Stimulated activated effector memory CD8-positive, alpha-beta T cell treated with anti-CD3 and anti-CD28 coated beads, Interleukin-12 subunit alpha, Interleukin-12 subunit beta, amount 100 ng/mL, for 72 hours (primary cell): ENCODE results near the gene GPR107.

ENCODE experiments used
- ATAC-seq: fragments of 150-1000 bp; cut with Tn5 transposase; 2 replicates; pipeline ENCODE4 v1.10.0; 2021
- DNase-seq, 2 donors: peaks; one replicate each; pipeline ENCODE4 v3.0.0; 2021 to 2022; ENCODE audit warnings: low spot score in 2 of 2
- H3K27ac Mint-ChIP-seq: one replicate; pipeline ENCODE4 v1.8.0; 2022; ENCODE audit warnings: mild to moderate bottlenecking, mixed read lengths
- H3K36me3 Mint-ChIP-seq: one replicate; pipeline ENCODE4 v1.8.0; 2022; ENCODE audit warnings: mild to moderate bottlenecking, mixed read lengths
- H3K4me1 Mint-ChIP-seq: one replicate; pipeline ENCODE4 v1.8.0; 2022; ENCODE audit warnings: mixed read lengths
- H3K4me3 Mint-ChIP-seq: one replicate; pipeline ENCODE4 v1.8.0; 2022; ENCODE audit warnings: mild to moderate bottlenecking, mixed read lengths
- H3K9me3 Mint-ChIP-seq: one replicate; pipeline ENCODE4 v1.8.0; 2022; ENCODE audit warnings: mixed read lengths

GPR107 gene

GRCh38 chr9:130022566-130023143, 31.1 kb upstream of the GPR107 start:
- H3K4me1 Mint-ChIP-seq = peaks cover 85% of the 10 kb centered on the region
- ATAC-seq = no peak

GRCh38 chr9:130023144-130023787, 30.4 kb upstream of the GPR107 start:
- peaks cover 45% of the 10 kb centered on the region for H3K36me3 Mint-ChIP-seq
- H3K27ac Mint-ChIP-seq = peak overlapping the region; percentile 99
- H3K9me3 Mint-ChIP-seq = no peaks in the 10 kb centered on the region
- H3K4me1 Mint-ChIP-seq = peaks cover 85% of the 10 kb centered on the region
- peak overlapping the region; percentile 61 for H3K4me3 Mint-ChIP-seq
- ATAC-seq = peak; percentile 68
- DNase-seq = peak in 1 of 2 donors; percentile 56

More at GRCh38 chr9:130022566-130023143, 31.1 kb upstream of the GPR107 start:
- Mint-ChIP-seq H3K9me3 (no peaks in the 10 kb centered on the region), H3K4me3 (peak overlapping the region; percentile 61), H3K27ac (peak overlapping the region; percentile 99), H3K36me3 (peaks cover 39% of the 10 kb centered on the region)
- no peak for DNase-seq

GRCh38 chr9:130023994-130024596, 29.6 kb upstream of the GPR107 start:
- Mint-ChIP-seq H3K9me3 (no peaks in the 10 kb centered on the region), H3K4me3 (peak overlapping the region; percentile 61), H3K36me3 (peaks cover 52% of the 10 kb centered on the region), H3K27ac (peak overlapping the region; percentile 99), H3K4me1 (peaks cover 91% of the 10 kb centered on the region)
- peak in 1 of 2 donors; percentile 43 for DNase-seq
- no peak for ATAC-seq

- Mint-ChIP-seq H3K9me3 (no peaks in the 10 kb centered on the region), H3K36me3 (peaks cover 57% of the 10 kb centered on the region), H3K4me1 (peaks cover 91% of the 10 kb centered on the region), H3K4me3 (peak overlapping the region; percentile 61), H3K27ac (peak overlapping the region; percentile 99)
- DNase-seq = no peak
- no peak for ATAC-seq
Observed at GRCh38 chr9:130024597-130024994, 29.1 kb upstream of the GPR107 start.

GRCh38 chr9:130026583-130027340, 26.9 kb upstream of the GPR107 start:
- H3K4me1 Mint-ChIP-seq = peaks cover 92% of the 10 kb centered on the region
- H3K36me3 Mint-ChIP-seq = peaks cover 77% of the 10 kb centered on the region
- no peaks in the 10 kb centered on the region for H3K9me3 Mint-ChIP-seq
- ATAC-seq (peak; percentile 17), DNase-seq (no peak)
- H3K4me3 Mint-ChIP-seq = peak overlapping the region; percentile 99
- H3K27ac Mint-ChIP-seq = peak overlapping the region; percentile 99

GRCh38 chr9:130027533-130028365, 26.0 kb upstream of the GPR107 start:
- H3K9me3 Mint-ChIP-seq = no peaks in the 10 kb centered on the region
- ATAC-seq = no peak
- H3K4me3 Mint-ChIP-seq = peak overlapping the region; percentile 99
- no peak for DNase-seq
- H3K4me1 Mint-ChIP-seq = peaks cover 93% of the 10 kb centered on the region
- peak overlapping the region; percentile 99 for H3K27ac Mint-ChIP-seq
- peaks cover 87% of the 10 kb centered on the region for H3K36me3 Mint-ChIP-seq

GRCh38 chr9:130028493-130029222, 25.0 kb upstream of the GPR107 start:
- no peak for DNase-seq
- no peak for ATAC-seq
- peak overlapping the region; percentile 99 for H3K4me3 Mint-ChIP-seq
- H3K36me3 Mint-ChIP-seq = peaks cover 96% of the 10 kb centered on the region
- peak overlapping the region; percentile 99 for H3K27ac Mint-ChIP-seq
- peaks cover 90% of the 10 kb centered on the region for H3K4me1 Mint-ChIP-seq
- no peaks in the 10 kb centered on the region for H3K9me3 Mint-ChIP-seq

GRCh38 chr9:130029223-130029973, 24.3 kb upstream of the GPR107 start:
- H3K4me1 Mint-ChIP-seq = peaks cover 85% of the 10 kb centered on the region
- H3K4me3 Mint-ChIP-seq = peak overlapping the region; percentile 99
- H3K9me3 Mint-ChIP-seq = no peaks in the 10 kb centered on the region
- H3K36me3 Mint-ChIP-seq = peaks cover 97% of the 10 kb centered on the region
- H3K27ac Mint-ChIP-seq = peak overlapping the region; percentile 99
- no peak for DNase-seq
- peak; percentile 80 for ATAC-seq

GRCh38 chr9:130030651-130031127, 23.0 kb upstream of the GPR107 start:
- H3K36me3 Mint-ChIP-seq = peaks cover 98% of the 10 kb centered on the region

GRCh38 chr9:130034570-130034969, 19.1 kb upstream of the GPR107 start:
- Mint-ChIP-seq H3K4me3 (peak overlapping the region; percentile 99), H3K4me1 (peaks cover 76% of the 10 kb centered on the region), H3K27ac (peak overlapping the region; percentile 99), H3K36me3 (peaks cover 99% of the 10 kb centered on the region), H3K9me3 (no peaks in the 10 kb centered on the region)
- DNase-seq (no peak), ATAC-seq (peak; percentile 76)

More at GRCh38 chr9:130030651-130031127, 23.0 kb upstream of the GPR107 start:
- Mint-ChIP-seq H3K4me3 (peak overlapping the region; percentile 99), H3K9me3 (no peaks in the 10 kb centered on the region), H3K27ac (peak overlapping the region; percentile 99), H3K4me1 (peaks cover 87% of the 10 kb centered on the region)
- ATAC-seq (peak; percentile 27), DNase-seq (no peak)

- H3K36me3 Mint-ChIP-seq = peaks cover 100% of the 10 kb centered on the region
- H3K4me1 Mint-ChIP-seq = peaks cover 60% of the 10 kb centered on the region
- DNase-seq = no peak
- ATAC-seq = peak; percentile 51
- H3K4me3 Mint-ChIP-seq = peak overlapping the region; percentile 99
- no peaks in the 10 kb centered on the region for H3K9me3 Mint-ChIP-seq
- peak overlapping the region; percentile 99 for H3K27ac Mint-ChIP-seq
Observed at GRCh38 chr9:130036099-130036498, 17.6 kb upstream of the GPR107 start.

- ATAC-seq = no peak
- DNase-seq = no peak
- Mint-ChIP-seq H3K4me3 (peak overlapping the region; percentile 99), H3K27ac (peak overlapping the region; percentile 99), H3K36me3 (peaks cover 84% of the 10 kb centered on the region), H3K4me1 (peaks cover 49% of the 10 kb centered on the region), H3K9me3 (no peaks in the 10 kb centered on the region)
Observed at GRCh38 chr9:130039528-130040147, 14.1 kb upstream of the GPR107 start.
